Stimulated activated CD4-positive, alpha-beta T cell treated with anti-CD3 and anti-CD28 coated beads, Interleukin-2, amount 100 ng/mL, for 48 hours (primary cell): Measurements from ENCODE around the gene ADGRG1.

Experiments used
- DNase-seq, 2 donors: peaks; one replicate each; pipeline ENCODE4 v3.0.0-alpha.2; 2020

Gene ADGRG1

GRCh38 chr16:57688487-57688986, 60.1 kb downstream of the ADGRG1 start:
- no peak for DNase-seq

DNA sequence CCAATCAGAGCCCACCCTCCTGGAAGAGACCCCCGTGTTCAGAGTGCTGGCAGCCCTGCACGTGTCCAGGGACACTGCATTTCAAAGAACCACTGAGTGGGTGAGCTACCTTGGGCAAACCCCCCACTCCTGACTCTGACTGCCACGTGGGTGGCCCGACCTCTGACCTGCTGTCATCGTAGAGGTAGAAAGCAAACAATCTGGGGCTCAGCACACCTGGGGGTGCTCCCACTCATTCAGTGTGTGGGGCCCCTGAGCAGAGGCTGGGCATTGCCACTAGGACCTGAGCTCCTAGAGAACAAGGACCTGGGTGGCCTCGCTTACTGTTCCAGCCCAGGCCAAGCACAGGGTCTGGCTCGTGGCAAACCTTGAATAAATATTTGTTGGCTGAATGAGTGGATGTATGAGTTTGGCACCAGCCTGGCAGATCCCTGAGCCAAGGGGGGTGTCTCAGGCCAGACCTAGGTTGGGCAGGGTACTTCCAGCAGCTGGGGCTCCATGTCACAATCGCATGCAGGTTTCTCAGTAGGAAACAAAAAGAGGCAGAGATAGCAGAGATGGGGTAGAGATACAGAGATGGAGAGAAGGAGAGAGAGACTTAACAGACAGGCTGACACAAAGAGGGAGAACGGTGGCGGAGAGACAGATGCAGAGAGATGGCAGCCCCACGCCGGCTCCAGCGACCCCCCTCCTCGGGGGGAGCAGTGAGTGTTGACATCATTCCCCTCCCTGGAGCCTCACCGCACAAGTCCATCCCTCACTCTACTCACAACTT, 60.7 kb downstream of the ADGRG1 start:
- no peak for DNase-seq

DNA sequence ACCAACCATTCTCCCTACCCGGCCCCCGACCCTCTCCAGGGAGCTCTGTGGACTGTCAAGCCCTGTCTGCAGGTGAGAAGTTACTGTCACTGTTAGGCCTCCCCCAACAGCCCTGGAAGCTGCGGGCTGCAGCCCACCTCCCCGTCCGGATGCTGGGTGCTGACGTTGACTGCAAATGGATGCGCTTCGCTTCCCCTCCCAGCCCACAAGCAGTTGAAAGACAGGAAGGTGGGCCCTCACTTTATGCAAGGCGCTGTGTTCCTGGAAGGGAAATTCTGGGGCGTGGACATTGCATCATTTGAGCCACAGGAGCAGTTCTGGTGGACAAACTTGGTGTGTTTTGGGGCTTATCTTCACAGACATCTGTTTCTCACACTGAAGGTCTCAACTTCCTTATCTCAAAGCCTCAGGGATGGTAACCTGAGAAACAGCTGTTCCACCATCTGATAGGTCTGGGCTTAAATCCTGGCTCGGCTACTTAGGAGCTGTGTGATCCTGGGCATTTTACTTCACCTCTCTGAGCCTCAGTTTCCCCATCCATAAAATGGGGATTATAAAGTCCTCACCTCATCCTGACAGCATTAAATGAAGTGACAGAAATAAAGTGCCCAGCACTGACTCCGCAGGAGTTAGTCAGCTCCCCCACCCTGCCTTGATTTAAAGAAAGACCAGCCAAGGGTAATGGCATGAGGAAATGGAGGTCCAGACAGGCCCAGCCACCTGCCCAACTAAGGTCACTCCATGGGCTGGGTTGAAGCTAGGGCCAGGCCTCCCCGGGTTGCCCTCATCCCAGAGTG, 61.5 kb downstream of the ADGRG1 start:
- DNase-seq, result no peak

DNA sequence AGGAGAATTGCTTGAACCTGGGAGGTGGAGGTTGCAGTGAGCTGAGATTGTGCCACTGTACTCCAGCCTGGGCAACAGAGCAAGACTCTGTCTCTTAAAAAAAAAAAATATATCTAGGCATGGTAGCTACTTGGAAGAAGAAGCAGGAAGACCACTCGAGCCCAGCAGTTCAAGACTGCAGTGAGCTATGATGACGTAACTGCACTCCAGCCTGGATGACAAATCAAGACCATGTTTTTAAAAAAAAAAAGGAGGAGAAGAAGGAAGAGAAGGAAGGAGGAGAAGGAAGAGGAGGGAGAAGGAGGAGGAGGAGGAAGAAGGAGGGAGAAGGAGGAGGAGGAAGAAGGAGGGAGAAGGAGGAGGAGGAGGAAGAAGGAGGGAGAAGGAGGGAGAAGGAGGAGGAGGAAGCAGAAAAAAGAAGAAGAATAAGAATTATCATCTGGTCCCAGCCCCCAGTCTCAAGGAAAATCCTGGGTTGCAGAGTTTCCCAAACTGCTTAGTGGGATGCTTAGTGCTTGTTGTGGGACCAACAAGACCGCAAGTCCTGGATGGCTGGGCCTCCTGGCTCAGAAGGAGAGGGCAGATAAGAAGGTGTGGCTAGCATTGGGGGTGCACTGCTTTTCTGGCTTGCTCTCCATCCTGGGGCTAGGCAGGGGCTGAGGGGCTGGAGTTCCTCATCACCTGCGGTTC, 62.5 kb downstream of the ADGRG1 start:
- DNase-seq, result no peak

- DNase-seq, result no peak
Measured at GRCh38 chr16:57692636-57693035, 64.2 kb downstream of the ADGRG1 start.

GRCh38 chr16:57693550-57693949, 65.1 kb downstream of the ADGRG1 start:
- no peak for DNase-seq

DNA sequence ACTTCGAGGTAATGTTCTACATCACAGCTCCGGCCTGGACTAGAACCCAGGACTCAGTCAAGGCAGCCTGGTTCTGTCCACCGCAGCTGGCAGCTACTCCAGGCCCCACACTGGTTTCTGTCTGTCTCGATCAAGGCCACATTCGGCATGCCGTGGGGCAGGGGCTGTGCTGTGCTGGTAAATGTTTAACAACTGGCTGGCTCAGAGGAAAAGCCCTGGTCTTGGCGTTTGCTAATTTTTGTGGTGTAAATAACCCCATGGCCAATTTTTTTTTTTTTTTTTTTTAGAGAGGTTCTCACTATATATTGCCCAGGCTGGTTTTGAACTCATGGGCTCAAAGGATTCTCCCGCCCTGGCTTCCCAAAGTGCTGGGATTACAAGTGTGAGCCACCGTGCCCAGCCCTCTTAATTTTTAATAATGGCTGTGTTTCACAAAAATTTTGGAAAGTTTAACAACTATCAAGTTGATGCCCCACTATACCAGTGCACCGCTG, 65.8 kb downstream of the ADGRG1 start:
- DNase-seq, result no peak

DNA sequence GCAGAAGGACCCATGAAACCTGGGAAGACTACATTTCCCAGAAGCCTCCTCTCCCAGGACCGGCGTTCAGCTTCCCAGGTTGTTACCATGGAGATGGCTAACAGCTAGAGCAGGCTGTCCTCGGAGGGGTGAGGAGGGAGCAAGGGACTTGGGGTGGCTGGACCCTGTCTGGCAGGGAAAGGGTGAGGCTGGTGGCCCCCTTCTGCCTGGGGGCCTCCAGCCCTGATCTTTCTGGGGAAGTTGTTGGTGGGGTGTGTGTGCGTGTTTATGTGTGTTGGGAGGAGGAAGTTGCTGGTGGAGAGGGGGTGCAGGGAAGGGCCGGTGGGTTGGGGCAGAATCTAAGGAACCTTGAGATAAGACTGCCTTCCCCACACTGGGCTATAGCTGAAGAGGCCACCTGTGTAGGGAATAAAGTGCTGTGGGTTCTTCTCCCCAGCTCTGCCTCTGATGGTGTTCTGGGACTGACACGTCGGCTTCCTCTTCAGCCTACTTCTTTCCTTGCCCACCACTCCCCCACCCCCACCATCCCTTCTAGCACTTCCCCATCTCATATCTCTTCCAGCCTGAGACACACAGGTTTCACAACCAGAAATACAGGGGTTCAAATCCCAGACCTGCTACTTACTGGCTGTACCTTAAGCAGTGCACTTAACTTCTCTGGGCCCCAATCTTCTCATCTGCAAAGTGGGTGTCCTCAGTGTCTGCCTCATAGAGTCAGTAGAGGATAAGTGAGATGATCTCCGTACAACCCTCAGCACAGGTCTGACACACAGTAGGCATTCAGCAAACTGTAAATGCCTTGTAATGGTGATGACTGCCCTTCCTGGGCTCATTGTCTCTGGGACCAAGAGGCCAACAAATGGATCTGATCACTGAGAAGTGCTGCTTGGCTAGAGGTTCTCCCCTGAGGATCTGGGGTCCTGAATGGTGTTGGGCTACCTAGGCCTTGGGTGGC, 66.6 kb downstream of the ADGRG1 start, which contains the start of gene DRC7:
Gene DRC7 (plus strand): TSS at position 82 of the 955 bp plus-strand sequence. CDS start 3,144 bp downstream, outside the sequence.
- peak in 1 of 2 donors; percentile 7 for DNase-seq

DNA sequence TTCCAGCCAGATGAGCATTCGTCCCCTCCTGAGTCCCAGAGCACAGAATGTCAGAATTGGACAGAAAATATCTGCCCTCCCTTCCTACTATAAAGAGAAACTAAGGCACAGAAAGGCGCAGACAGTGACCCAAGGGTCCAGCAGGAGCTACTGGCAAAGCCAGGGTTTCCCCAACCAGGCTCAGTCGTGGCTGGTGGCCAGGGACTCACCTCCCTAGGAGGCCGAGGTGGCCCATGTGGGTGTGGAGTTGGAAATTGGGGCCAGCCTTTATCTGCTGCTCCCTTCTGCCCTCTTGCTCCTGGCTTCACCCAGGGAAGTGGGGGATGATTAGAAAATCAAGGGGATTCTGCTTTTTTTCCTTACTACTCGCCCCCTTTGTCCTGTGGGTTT, 67.2 kb downstream of the ADGRG1 start:
- DNase-seq, result no peak

- no peak for DNase-seq
Measured at GRCh38 chr16:57696240-57696639, 67.8 kb downstream of the ADGRG1 start.

GRCh38 chr16:57697896-57698537, 69.6 kb downstream of the ADGRG1 start:
- DNase-seq, result no peak

GRCh38 chr16:57698812-57699405, 70.5 kb downstream of the ADGRG1 start:
- DNase-seq, result no peak

- DNase-seq, result no peak
Measured at GRCh38 chr16:57699481-57699880, 71.1 kb downstream of the ADGRG1 start.

DNA sequence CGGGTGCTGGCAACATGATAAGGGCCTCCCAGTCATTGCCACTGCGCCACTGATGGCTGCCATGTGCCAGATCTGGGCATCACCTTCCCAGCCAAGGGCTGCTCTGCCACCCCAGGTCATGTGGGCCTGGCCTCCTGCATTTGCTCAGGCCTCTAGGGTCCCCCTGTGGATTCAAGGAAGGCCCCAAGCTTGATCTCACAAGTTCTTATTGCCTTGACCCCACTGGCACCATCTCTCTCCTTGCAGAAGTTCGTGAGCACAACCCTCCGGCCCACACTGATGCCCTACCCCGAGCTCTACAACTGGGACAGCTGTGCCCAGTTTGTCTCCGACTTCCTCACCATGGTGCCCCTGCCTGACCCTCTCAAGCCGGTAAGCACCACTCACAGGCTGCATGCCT, 71.5 kb downstream of the ADGRG1 start:
- no peak for DNase-seq

DNA sequence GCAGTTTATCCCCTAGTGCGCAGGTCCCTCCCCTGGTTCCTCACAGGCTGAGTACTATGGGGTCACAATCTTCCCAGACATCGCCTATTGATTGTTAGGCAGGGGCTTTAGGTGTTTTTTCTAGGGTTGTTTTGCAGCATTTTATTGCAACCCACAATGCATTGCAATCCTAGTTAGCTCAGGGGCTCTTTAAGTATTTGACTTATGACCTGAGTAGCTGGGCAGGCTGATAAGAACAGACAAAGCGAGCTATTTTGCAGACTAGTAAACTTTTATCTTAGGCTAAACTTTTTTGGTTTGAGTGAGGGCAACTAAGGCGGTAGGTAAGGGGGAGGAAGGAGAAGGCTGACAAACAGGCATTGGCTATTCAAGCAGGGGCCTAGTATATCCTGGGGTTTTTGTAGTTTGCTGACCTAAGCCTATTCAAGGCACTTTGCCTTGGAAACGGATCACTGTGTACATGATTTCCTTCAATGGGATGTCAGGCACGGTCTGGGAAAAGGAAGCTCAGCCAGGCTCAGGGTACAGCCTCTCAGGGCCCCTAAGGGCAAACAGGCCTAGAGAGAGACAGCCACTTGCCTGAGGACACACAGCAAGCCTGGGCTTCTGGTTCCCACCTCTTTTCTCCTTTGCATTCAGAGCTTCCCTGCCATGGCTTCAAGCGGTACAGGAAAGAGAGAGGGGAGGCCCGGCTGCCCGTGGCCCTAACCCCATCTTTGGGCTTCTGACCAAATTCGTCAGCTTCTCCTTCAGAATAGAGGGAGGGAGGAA, 72.5 kb downstream of the ADGRG1 start:
- DNase-seq, result no peak

DNA sequence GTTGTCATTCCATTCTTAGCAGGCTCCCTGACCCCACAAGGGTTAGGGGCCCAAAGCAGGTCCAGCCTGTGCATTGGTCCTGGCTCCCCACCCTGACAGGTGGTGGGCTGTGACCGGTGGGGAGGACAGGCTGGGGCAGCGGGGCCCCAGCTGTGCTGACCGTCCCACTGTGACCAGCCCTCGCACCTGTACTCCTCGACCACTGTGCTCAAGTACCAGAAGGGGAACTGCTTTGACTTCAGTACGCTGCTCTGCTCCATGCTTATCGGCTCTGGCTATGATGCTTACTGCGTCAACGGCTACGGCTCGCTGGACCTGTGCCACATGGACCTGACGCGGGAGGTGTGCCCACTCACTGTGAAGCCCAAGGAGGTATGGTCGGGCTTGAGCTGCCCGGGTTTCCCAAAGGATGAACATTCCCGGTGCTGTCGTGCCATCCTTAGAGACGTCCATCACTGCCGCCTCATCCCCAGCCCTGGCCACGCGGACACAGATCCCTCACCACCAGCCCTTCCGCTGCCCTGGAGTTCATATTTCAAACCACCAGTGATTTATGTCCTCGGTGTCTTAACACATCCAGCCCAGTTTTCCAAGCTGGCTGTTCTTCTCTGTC, 73.4 kb downstream of the ADGRG1 start:
- DNase-seq, result no peak

GRCh38 chr16:57703416-57704010, 75.1 kb downstream of the ADGRG1 start:
- DNase-seq, result no peak

DNA sequence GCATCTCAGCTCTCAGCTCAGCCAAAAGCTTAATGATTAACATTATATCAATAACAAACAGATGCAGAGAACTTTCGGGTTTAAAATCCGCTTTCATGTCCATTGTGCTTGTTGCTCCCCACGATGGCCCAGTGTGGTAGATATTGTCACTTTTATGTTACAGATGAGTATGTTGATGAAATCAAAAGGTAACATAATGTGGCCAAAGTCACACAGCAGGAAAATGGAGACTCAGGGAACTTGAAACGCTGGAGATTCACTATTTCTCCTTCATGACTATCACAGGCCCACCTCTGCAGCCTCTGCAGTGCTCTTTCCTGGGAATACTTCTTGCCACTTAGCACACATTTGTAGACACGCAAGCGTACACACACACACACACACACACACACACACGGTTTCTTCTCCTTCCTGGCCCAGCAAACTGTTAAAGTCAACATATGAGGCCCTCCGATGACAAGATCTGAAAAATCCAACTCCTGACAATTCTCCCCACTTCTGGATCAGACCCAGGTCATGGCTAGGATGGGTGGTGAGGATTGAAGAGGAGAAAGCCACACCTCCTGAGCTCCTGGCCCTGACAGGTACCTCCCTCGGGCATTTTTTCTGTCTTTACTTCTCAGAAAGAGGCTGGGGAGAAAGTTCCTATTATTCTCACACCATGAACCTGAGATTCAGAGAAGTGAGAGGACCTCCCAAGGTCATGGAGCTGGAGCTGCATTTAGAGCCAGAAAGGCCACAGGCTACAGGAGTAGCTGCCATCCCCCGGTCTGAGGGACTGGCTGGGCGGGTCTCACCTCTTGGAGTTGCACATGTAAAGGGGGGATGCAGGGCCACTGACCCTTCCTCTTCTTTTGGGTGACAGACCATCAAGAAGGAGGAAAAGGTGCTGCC, 75.8 kb downstream of the ADGRG1 start:
- DNase-seq, result no peak
